ENCODE data around the gene MINDY4.

MINDY4 gene

GRCh38 chr7:30752979-30753378 is 18.2 kb upstream of the MINDY4 start:
- Mint-ChIP-seq H3K36me3 (ENCODE audit: low read depth) (no peaks in the 10 kb centered on the region), H3K27me3 (no peaks in the 10 kb centered on the region), H3K4me1 (ENCODE audit: low read depth) (no peaks in the 10 kb centered on the region), H3K4me3 (no peak overlapping the region), H3K9me3 (no peaks in the 10 kb centered on the region), H3K27ac (no peak overlapping the region)

GRCh38 chr7:30754315-30754877 is 16.8 kb upstream of the MINDY4 start:
- Mint-ChIP-seq H3K4me1 (ENCODE audit: low read depth) (no peaks in the 10 kb centered on the region), H3K27ac (no peak overlapping the region), H3K9me3 (no peaks in the 10 kb centered on the region), H3K4me3 (no peak overlapping the region), H3K27me3 (no peaks in the 10 kb centered on the region), H3K36me3 (ENCODE audit: low read depth) (no peaks in the 10 kb centered on the region)

- Mint-ChIP-seq H3K27ac (no peak overlapping the region), H3K4me3 (no peak overlapping the region), H3K4me1 (ENCODE audit: low read depth) (no peaks in the 10 kb centered on the region), H3K27me3 (no peaks in the 10 kb centered on the region), H3K9me3 (no peaks in the 10 kb centered on the region), H3K36me3 (ENCODE audit: low read depth) (no peaks in the 10 kb centered on the region)
Measured at GRCh38 chr7:30755384-30756154, 15.6 kb upstream of the MINDY4 start.

- H3K4me1 Mint-ChIP-seq (ENCODE audit: low read depth) = no peaks in the 10 kb centered on the region
- H3K4me3 Mint-ChIP-seq = no peak overlapping the region
- no peaks in the 10 kb centered on the region for H3K27me3 Mint-ChIP-seq
- no peaks in the 10 kb centered on the region for H3K36me3 Mint-ChIP-seq (ENCODE audit: low read depth)
- H3K9me3 Mint-ChIP-seq = no peaks in the 10 kb centered on the region
- H3K27ac Mint-ChIP-seq = no peak overlapping the region
Measured at GRCh38 chr7:30757342-30757692, 13.9 kb upstream of the MINDY4 start.

- no peak overlapping the region for H3K27ac Mint-ChIP-seq
- H3K4me1 Mint-ChIP-seq (ENCODE audit: low read depth) = no peaks in the 10 kb centered on the region
- no peaks in the 10 kb centered on the region for H3K27me3 Mint-ChIP-seq
- no peaks in the 10 kb centered on the region for H3K36me3 Mint-ChIP-seq (ENCODE audit: low read depth)
- H3K9me3 Mint-ChIP-seq = no peaks in the 10 kb centered on the region
- no peak overlapping the region for H3K4me3 Mint-ChIP-seq
Measured at GRCh38 chr7:30760514-30761213, 10.6 kb upstream of the MINDY4 start.

- no peak overlapping the region for H3K4me3 Mint-ChIP-seq
- H3K27me3 Mint-ChIP-seq = no peaks in the 10 kb centered on the region
- no peaks in the 10 kb centered on the region for H3K4me1 Mint-ChIP-seq (ENCODE audit: low read depth)
- H3K27ac Mint-ChIP-seq = no peak overlapping the region
- H3K9me3 Mint-ChIP-seq = no peaks in the 10 kb centered on the region
- H3K36me3 Mint-ChIP-seq (ENCODE audit: low read depth) = no peaks in the 10 kb centered on the region
Measured at GRCh38 chr7:30761214-30762156, 9.7 kb upstream of the MINDY4 start.

GRCh38 chr7:30764030-30764975 is 6.9 kb upstream of the MINDY4 start:
- H3K36me3 Mint-ChIP-seq (ENCODE audit: low read depth) = no peaks in the 10 kb centered on the region
- H3K4me1 Mint-ChIP-seq (ENCODE audit: low read depth) = no peaks in the 10 kb centered on the region
- no peak overlapping the region for H3K4me3 Mint-ChIP-seq
- no peaks in the 10 kb centered on the region for H3K9me3 Mint-ChIP-seq
- no peaks in the 10 kb centered on the region for H3K27me3 Mint-ChIP-seq
- no peak overlapping the region for H3K27ac Mint-ChIP-seq

- Mint-ChIP-seq H3K4me3 (no peak overlapping the region), H3K27me3 (no peaks in the 10 kb centered on the region), H3K27ac (no peak overlapping the region), H3K36me3 (ENCODE audit: low read depth) (no peaks in the 10 kb centered on the region), H3K9me3 (no peaks in the 10 kb centered on the region), H3K4me1 (ENCODE audit: low read depth) (peaks cover 1% of the 10 kb centered on the region)
Measured at GRCh38 chr7:30765408-30765807, 5.8 kb upstream of the MINDY4 start.

- peaks cover 12% of the 10 kb centered on the region for H3K4me1 Mint-ChIP-seq (ENCODE audit: low read depth)
- no peaks in the 10 kb centered on the region for H3K27me3 Mint-ChIP-seq
- H3K27ac Mint-ChIP-seq = no peak overlapping the region
- H3K36me3 Mint-ChIP-seq (ENCODE audit: low read depth) = no peaks in the 10 kb centered on the region
- H3K9me3 Mint-ChIP-seq = no peaks in the 10 kb centered on the region
- peak overlapping the region; percentile 82 for H3K4me3 Mint-ChIP-seq
Measured at GRCh38 chr7:30770845-30771173, 408 bp upstream of the MINDY4 start.

GRCh38 chr7:30771880-30772425 is 736 bp downstream of the MINDY4 start:
- H3K4me3 Mint-ChIP-seq = peak overlapping the region; percentile 82

GRCh38 chr7:30772984-30773383 is 1.8 kb downstream of the MINDY4 start:
- Mint-ChIP-seq H3K27ac (no peak overlapping the region), H3K27me3 (no peaks in the 10 kb centered on the region), H3K36me3 (ENCODE audit: low read depth) (no peaks in the 10 kb centered on the region), H3K4me3 (no peak overlapping the region), H3K4me1 (ENCODE audit: low read depth) (peaks cover 12% of the 10 kb centered on the region), H3K9me3 (no peaks in the 10 kb centered on the region)

More at GRCh38 chr7:30771880-30772425, 736 bp downstream of the MINDY4 start:
- Mint-ChIP-seq H3K4me1 (ENCODE audit: low read depth) (peaks cover 12% of the 10 kb centered on the region), H3K27me3 (no peaks in the 10 kb centered on the region), H3K27ac (peak overlapping the region; percentile 60), H3K9me3 (no peaks in the 10 kb centered on the region), H3K36me3 (ENCODE audit: low read depth) (no peaks in the 10 kb centered on the region)

- H3K27me3 Mint-ChIP-seq = no peaks in the 10 kb centered on the region
- no peaks in the 10 kb centered on the region for H3K36me3 Mint-ChIP-seq (ENCODE audit: low read depth)
- H3K9me3 Mint-ChIP-seq = no peaks in the 10 kb centered on the region
- H3K27ac Mint-ChIP-seq = no peak overlapping the region
- H3K4me3 Mint-ChIP-seq = no peak overlapping the region
- H3K4me1 Mint-ChIP-seq (ENCODE audit: low read depth) = peaks cover 10% of the 10 kb centered on the region
Measured at GRCh38 chr7:30775992-30776391, 4.8 kb downstream of the MINDY4 start.

GRCh38 chr7:30776971-30777370 is 5.8 kb downstream of the MINDY4 start:
- Mint-ChIP-seq H3K4me1 (ENCODE audit: low read depth) (peaks cover 9% of the 10 kb centered on the region), H3K4me3 (no peak overlapping the region), H3K27ac (no peak overlapping the region), H3K36me3 (ENCODE audit: low read depth) (peaks cover under 1% of the 10 kb centered on the region), H3K9me3 (no peaks in the 10 kb centered on the region), H3K27me3 (no peaks in the 10 kb centered on the region)

Measured in stimulated activated naive CD8-positive, alpha-beta T cell treated with anti-CD3 and anti-CD28 coated beads, Interleukin-15, Interleukin-2, amounts not matched to agents 100 ng/mL and 50 ng/mL, for 24 hours (primary cell).